Stimulated activated CD8-positive, alpha-beta memory T cell treated with anti-CD3 and anti-CD28 coated beads, Interleukin-15, amount 100 ng/mL, for 4 hours (primary cell): ENCODE data around the gene DDIAS.
A peak's percentile ranks its signal among the peaks of the same experiment; 100 is the strongest.
"Not testable (repeated sequence)": the region's sequence is repeated elsewhere in the genome, so short reads cannot be mapped to it uniquely, and the experiment has no call there.

Experiments
- DNase-seq, 2 donors: peaks; one replicate each; pipeline ENCODE4 v3.0.0-alpha.2; 2020; ENCODE audit warnings: low read depth in 2 of 2

DDIAS gene

GRCh38 chr11:82969811-82970210 is 68.3 kb downstream of the DDIAS start:
- DNase-seq = no peak

DNA sequence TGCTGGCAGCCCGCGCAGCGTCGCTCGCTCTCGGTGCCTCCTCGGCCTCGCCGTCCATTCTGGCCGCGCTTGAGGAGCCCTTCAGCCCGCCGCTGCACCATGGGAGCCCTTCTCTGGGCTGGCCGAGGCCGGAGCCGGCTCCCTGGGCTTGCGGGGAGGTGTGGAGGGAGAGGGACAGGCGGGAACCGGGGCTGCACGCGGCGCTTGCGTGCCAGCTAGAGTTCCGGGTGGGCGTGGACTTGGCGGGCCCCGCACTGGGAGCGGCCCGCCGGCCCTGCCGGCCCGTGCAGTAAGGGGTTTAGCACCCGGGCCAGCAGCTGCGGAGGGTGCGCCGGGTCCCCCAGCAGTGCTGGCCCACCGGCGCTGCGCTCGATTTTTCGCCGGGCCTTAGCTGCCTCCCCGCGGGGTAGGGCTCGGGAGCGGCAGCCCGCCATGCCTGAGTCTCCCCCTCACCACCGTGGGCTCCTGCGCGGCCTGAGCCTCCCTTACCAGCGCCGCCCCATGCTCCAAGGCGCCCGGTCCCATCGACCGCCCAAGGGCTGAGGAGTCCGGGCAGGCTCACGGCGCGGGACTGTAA is 69.1 kb downstream of the DDIAS start:
- DNase-seq = not testable (repeated sequence)

- DNase-seq = peak in 1 of 2 donors; percentile 11
Observed at GRCh38 chr11:82971519-82971946, 70.0 kb downstream of the DDIAS start.

DNA sequence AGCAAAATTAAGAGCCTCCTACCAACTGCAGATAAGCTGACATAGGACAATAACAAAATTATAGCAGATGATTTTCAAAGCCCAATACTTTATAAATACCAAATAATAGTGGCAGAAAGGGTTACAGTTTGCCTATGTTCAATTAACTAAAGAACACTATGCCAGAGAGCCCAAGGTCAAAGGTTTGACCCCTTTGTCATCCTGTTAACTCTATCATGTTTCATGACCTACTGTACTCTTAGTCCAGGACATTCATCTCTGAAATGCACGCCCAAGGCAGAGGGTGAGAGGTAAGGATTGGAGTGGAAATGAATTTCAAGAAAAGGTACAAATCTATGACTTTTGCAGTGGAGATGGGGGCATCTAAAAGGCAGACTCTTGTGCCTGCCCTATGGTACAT is 70.6 kb downstream of the DDIAS start:
- no peak for DNase-seq

DNA sequence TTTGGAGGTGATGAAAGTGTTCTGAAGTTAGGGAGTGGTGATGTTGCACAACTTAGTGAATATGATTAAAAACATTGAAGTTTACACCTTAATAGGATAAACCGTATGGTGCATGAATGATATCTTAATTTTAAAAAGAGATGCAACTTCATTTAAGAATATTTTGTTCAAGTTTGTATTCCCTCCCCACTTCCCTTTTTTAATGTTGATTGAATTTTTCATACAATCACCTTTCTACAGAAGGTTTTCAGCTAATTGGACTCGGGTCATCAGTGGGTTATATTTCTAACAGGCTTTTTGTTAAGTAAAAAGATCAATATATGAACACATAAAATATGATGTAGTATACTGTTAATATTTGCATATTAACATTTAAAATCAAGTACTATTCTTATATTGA is 72.6 kb downstream of the DDIAS start:
- DNase-seq = no peak

DNA sequence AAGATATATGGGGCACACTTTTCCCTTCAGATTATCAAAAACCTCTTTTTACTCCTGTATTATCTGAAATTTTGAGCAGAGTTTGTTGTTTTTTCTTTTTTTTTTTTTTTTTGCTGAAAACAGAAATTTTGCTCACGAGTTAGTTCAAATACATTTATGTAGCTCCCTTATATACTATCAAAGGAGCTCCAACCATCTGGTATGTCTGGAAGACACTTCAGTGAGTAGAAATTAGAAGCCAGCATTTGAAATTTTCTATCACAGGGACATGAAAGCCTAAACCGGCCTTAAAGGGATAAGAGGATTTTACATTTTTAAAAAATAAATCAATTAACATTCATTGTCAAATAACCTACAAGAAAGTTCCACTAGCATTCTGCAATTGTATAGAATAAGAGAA is 73.3 kb downstream of the DDIAS start:
- DNase-seq = no peak

- no peak for DNase-seq
Observed at GRCh38 chr11:82975882-82976281, 74.3 kb downstream of the DDIAS start.

GRCh38 chr11:82976786-82977185 is 75.2 kb downstream of the DDIAS start:
- no peak for DNase-seq

GRCh38 chr11:82978422-82979099 is 77.0 kb downstream of the DDIAS start:
- DNase-seq = no peak

GRCh38 chr11:82979824-82980223 is 78.3 kb downstream of the DDIAS start:
- no peak for DNase-seq

DNA sequence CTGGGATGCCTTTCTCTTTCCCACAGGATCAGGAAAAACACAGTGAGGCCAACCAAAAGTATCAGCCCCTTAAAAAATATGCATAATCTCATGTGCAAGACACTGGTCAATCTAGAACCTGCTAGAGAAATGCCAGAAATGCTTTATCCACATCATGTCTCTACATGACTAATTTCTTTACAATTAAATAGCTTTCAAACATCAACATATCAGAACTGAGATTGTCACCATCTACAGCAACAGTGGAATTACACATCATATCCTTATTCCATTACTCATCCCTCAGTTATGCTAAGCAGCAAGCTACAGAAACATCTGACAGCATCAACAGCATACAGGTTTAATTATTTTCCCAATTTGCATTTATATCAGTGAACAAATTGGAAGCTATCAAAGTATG is 78.8 kb downstream of the DDIAS start:
- DNase-seq = no peak

DNA sequence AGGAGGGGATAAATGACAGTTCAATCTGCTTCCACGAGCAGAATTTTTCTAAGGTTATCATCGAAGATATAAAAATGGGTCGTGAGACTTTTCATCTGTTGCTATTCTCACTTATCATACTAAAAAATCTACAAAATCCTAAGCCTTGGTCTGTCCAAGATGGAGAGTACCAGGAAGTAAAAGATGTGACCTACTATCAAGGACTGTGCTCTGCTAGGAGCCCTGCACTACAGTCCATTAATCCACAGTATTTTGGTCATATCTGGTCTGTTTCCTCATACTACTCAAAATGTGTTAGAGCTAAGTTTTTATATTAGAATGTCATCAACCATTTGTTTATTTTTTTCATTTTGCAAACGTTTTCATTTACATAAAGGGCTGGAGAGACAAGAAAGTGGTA is 79.4 kb downstream of the DDIAS start:
- DNase-seq = no peak

- DNase-seq = no peak
Observed at GRCh38 chr11:82981852-82982251, 80.3 kb downstream of the DDIAS start.
